MM.1S (cell line): Measurements from ENCODE around the gene LYRM4.

Source experiments
- DNase-seq: peaks from one replicate; pipeline ENCODE4 v3.0.0-alpha.2; 2015
- H2AFZ ChIP-seq: fragments of 300-600 bp; sonication (generic); 2 replicates; pipeline ENCODE4 v1.6.0; 2016; ENCODE audit warnings: antibody characterized with exemption, low read length
- H3F3A ChIP-seq: fragments of 300-600 bp; sonication (generic); 2 replicates; pipeline ENCODE4 v1.6.1; 2016; ENCODE audit warnings: mild to moderate bottlenecking, antibody characterized with exemption, low read length, moderate library complexity, mixed read lengths; ENCODE audit not compliant: insufficient read depth
- H3K27ac ChIP-seq: fragments of 300-600 bp; sonication (generic); 2 replicates; pipeline ENCODE4 v1.5.1; 2016; ENCODE audit warnings: mild to moderate bottlenecking, low read length
- H3K27me3 ChIP-seq: fragments of 300-600 bp; sonication (generic); replicated peaks from 2 replicates; pipeline ENCODE4 v1.6.0; 2016; ENCODE audit warnings: low read length; ENCODE audit not compliant: insufficient read depth
- H3K36me3 ChIP-seq: fragments of 300-600 bp; sonication (generic); replicated peaks from 2 replicates; pipeline ENCODE4 v1.6.1; 2016; ENCODE audit warnings: mild to moderate bottlenecking, low read length, mixed read lengths; ENCODE audit not compliant: insufficient read depth
- H3K4me1 ChIP-seq: fragments of 300-600 bp; sonication (generic); 2 replicates; pipeline ENCODE4 v1.6.1; 2016; ENCODE audit warnings: low read length, mixed read lengths
- H3K4me2 ChIP-seq: fragments of 300-600 bp; sonication (generic); 2 replicates; pipeline ENCODE4 v1.6.0; 2016; ENCODE audit warnings: low read depth, low read length
- H3K4me3 ChIP-seq: fragments of 300-600 bp; sonication (generic); 2 replicates; pipeline ENCODE4 v1.5.1; 2016; ENCODE audit warnings: low read length, mixed read lengths
- H3K79me2 ChIP-seq: fragments of 300-600 bp; sonication (generic); 2 replicates; pipeline ENCODE4 v1.6.1; 2016; ENCODE audit warnings: mixed run types, low read length, mixed read lengths
- H3K9ac ChIP-seq: fragments of 300-600 bp; sonication (generic); 2 replicates; pipeline ENCODE4 v1.6.1; 2016; ENCODE audit warnings: low read length, mixed read lengths
- H3K9me2 ChIP-seq: fragments of 300-600 bp; sonication (generic); replicated peaks from 2 replicates; pipeline ENCODE4 v1.6.1; 2016; ENCODE audit warnings: mild to moderate bottlenecking, low read length, mixed read lengths; ENCODE audit not compliant: insufficient read depth
- H3K9me3 ChIP-seq: fragments of 300-600 bp; sonication (generic); replicated peaks from 2 replicates; pipeline ENCODE4 v1.6.1; 2016; ENCODE audit warnings: mild to moderate bottlenecking, low read length, mixed read lengths; ENCODE audit not compliant: insufficient read depth
- H4K20me1 ChIP-seq: fragments of 300-600 bp; sonication (generic); 2 replicates; pipeline ENCODE4 v1.6.1; 2016; ENCODE audit warnings: mild to moderate bottlenecking, low read length, moderate library complexity, mixed read lengths; ENCODE audit not compliant: insufficient read depth
- EZH2 ChIP-seq: fragments of 300-600 bp; sonication (generic); optimal IDR thresholded peaks from 2 replicates; pipeline ENCODE3; 2017; ENCODE audit warnings: low read depth, mild to moderate bottlenecking, antibody characterized with exemption, low read length, mixed read lengths
- EZH2phosphoT487 ChIP-seq: fragments of 300-600 bp; sonication (generic); IDR thresholded peaks from 2 replicates; pipeline ENCODE4 v1.6.1; 2018; ENCODE audit warnings: antibody characterized with exemption, low read length
- TF ChIP-seq, protein P1 (sequence below): fragments of 300-600 bp; sonication (generic); IDR thresholded peaks from 2 replicates; pipeline ENCODE4 v1.5.1; 2016; ENCODE audit warnings: antibody characterized with exemption, low read length, mixed read lengths

The LYRM4 gene

DNA sequence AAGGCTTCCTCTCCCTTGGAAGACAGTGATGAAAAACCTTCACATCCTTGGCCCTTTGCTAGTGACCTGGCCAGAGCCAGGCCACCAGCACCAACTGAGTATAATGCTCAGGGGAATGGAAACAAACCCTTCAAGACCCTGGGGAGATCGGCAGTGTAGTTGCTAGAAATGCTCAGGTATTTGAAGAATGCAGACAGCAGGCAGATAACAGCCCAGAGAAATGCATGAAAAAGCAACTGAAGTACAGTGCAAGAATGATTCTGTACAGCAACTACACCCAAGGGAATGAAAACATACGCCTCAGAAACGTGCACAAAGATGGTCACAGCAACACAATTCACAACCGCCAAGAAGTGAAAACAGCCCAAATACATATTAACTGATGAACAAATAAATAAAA is 134.5 kb downstream of the LYRM4 start:
- Histone ChIP-seq H3F3A (no peaks in the 10 kb centered on the region), H3K27me3 (no peaks in the 10 kb centered on the region), H3K4me1 (no peaks in the 10 kb centered on the region), H3K27ac (no peak overlapping the region), H3K9me3 (no peaks in the 10 kb centered on the region), H3K4me3 (no peak overlapping the region), H3K79me2 (no peaks in the 10 kb centered on the region), H3K9ac (no peak overlapping the region), H3K4me2 (no peak overlapping the region), H4K20me1 (no peaks in the 10 kb centered on the region), H2AFZ (no peak overlapping the region), H3K36me3 (no peaks in the 10 kb centered on the region), H3K9me2 (no peaks in the 10 kb centered on the region)
- no peak for DNase-seq
- TF ChIP-seq EZH2 = no peak

DNA sequence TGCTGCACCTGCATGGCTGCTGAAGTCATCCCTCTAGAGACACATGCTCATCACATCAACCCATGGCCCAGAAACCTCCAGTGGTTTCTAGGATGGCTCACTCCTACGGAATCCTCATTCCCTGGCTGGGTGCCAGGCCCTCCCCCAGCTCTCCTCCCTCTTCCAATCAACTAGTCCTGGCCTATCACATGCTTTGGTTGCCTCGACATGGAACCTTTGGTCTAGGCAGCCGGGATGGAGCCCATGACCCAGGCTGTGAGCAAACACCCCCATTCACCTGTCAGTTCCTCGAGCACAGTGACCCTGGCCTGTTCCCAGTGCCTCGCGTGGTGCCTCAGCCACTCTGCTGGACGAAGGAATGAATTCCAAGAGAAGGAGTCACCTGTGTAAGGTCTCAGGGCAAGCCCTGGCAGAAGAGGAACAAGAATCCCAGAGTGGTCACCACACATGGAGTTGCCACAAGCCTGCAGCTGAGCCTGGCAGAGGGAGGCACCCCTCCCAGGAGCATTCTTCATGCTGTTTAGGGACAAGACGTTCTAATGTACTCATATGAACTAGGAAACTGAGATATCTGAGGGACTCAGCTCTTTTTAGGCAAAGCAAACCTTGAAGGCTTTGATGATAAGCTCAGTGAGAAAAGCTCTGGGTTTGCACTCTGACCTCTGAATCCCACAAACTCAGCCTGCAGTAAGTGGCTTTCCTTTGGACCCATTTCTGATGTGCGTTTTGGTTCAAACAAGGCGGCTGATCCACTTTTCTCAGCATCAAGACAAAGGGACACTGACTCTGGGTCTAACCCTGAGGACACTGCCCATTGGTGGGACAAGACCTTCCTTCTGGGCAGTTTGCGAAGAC is 135.4 kb downstream of the LYRM4 start:
- H3K79me2 ChIP-seq = no peaks in the 10 kb centered on the region
- no peak for DNase-seq
- H3K9ac ChIP-seq = no peak overlapping the region
- H3K4me2 ChIP-seq = no peak overlapping the region
- H3K9me2 ChIP-seq = no peaks in the 10 kb centered on the region
- H3F3A ChIP-seq = no peaks in the 10 kb centered on the region
- no peak overlapping the region for H3K4me3 ChIP-seq
- H2AFZ ChIP-seq = no peak overlapping the region
- H3K36me3 ChIP-seq = no peaks in the 10 kb centered on the region
- TF ChIP-seq, protein P1, sequence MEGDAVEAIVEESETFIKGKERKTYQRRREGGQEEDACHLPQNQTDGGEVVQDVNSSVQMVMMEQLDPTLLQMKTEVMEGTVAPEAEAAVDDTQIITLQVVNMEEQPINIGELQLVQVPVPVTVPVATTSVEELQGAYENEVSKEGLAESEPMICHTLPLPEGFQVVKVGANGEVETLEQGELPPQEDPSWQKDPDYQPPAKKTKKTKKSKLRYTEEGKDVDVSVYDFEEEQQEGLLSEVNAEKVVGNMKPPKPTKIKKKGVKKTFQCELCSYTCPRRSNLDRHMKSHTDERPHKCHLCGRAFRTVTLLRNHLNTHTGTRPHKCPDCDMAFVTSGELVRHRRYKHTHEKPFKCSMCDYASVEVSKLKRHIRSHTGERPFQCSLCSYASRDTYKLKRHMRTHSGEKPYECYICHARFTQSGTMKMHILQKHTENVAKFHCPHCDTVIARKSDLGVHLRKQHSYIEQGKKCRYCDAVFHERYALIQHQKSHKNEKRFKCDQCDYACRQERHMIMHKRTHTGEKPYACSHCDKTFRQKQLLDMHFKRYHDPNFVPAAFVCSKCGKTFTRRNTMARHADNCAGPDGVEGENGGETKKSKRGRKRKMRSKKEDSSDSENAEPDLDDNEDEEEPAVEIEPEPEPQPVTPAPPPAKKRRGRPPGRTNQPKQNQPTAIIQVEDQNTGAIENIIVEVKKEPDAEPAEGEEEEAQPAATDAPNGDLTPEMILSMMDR = no peak
- TF ChIP-seq EZH2phosphoT487 (no peak), EZH2 (no peak)
- H3K27me3 ChIP-seq = no peaks in the 10 kb centered on the region
- H3K27ac ChIP-seq = no peak overlapping the region
- no peaks in the 10 kb centered on the region for H3K4me1 ChIP-seq
- no peaks in the 10 kb centered on the region for H4K20me1 ChIP-seq
- H3K9me3 ChIP-seq = no peaks in the 10 kb centered on the region

DNA sequence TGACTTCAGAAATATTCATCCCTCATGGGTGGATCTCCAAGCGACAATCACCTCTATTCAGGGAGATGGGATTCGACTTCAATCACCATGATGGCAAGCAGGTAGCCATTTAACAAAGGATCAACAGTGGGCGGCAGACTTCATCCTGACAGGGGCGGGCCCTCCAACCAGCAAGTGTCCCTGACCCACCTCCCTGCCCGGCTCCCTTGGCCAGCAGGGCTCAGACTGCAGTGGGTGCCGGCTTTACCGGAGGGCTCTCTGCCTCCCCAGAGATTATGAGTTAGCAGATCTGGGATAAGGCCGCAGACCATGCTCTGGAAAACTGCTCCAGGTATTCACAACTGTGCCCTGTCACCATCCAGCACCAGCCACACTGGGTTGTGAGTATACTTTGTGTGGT is 136.2 kb downstream of the LYRM4 start:
- Histone ChIP-seq H3K9me2 (no peaks in the 10 kb centered on the region), H3K27ac (no peak overlapping the region), H2AFZ (no peak overlapping the region), H3K9me3 (no peaks in the 10 kb centered on the region), H3K27me3 (no peaks in the 10 kb centered on the region), H3K9ac (no peak overlapping the region), H3K4me3 (no peak overlapping the region), H3K79me2 (no peaks in the 10 kb centered on the region), H3K4me1 (no peaks in the 10 kb centered on the region), H3K36me3 (no peaks in the 10 kb centered on the region), H3F3A (no peaks in the 10 kb centered on the region), H4K20me1 (no peaks in the 10 kb centered on the region), H3K4me2 (no peak overlapping the region)
- no peak for TF ChIP-seq EZH2
- TF ChIP-seq, protein P1 = no peak
- no peak for TF ChIP-seq EZH2phosphoT487
- DNase-seq = no peak
